OCI-LY1 (cell line): ENCODE measurements around the gene ADGRV1.

ENCODE experiments used
- H2AFZ ChIP-seq: fragments of 200-600 bp; sonication (generic), shearing (Covaris generic); 2 replicates; pipeline ENCODE4 v1.6.0; 2014; ENCODE audit warnings: antibody characterized with exemption, mild to moderate bottlenecking, low read length
- H3F3A ChIP-seq: fragments of 200-600 bp; sonication (generic), shearing (Covaris generic); 2 replicates; pipeline ENCODE4 v1.6.0; 2014; ENCODE audit warnings: mild to moderate bottlenecking, antibody characterized with exemption, low read length, moderate library complexity; ENCODE audit not compliant: insufficient read depth
- H3K27ac ChIP-seq: fragments of 200-600 bp; sonication (generic); 2 replicates; pipeline ENCODE4 v1.5.1; 2014; ENCODE audit warnings: low read length, mixed run types, mild to moderate bottlenecking, low read depth; ENCODE audit not compliant: poor library complexity, severe bottlenecking
- H3K27me3 ChIP-seq: fragments of 200-600 bp; sonication (generic); 2 replicates; pipeline ENCODE4 v1.6.0; 2014; ENCODE audit warnings: antibody characterized with exemption, mild to moderate bottlenecking, low read length, moderate library complexity; ENCODE audit not compliant: insufficient read depth
- H3K36me3 ChIP-seq: fragments of 200-600 bp; sonication (generic); 2 replicates; pipeline ENCODE4 v1.6.1; 2014; ENCODE audit warnings: mild to moderate bottlenecking, antibody characterized with exemption, low read length, moderate library complexity, mixed read lengths; ENCODE audit not compliant: insufficient read depth
- H3K4me1 ChIP-seq: fragments of 200-600 bp; sonication (generic); 2 replicates; pipeline ENCODE4 v1.5.1; 2014; ENCODE audit warnings: mild to moderate bottlenecking, low read length, moderate library complexity; ENCODE audit not compliant: insufficient read depth, severe bottlenecking
- H3K4me2 ChIP-seq: fragments of 200-600 bp; sonication (generic), shearing (Covaris generic); 2 replicates; pipeline ENCODE4 v1.6.1; 2014; ENCODE audit warnings: low read length
- H3K4me3 ChIP-seq: fragments of 200-600 bp; sonication (generic); 2 replicates; pipeline ENCODE4 v1.5.1; 2014; ENCODE audit warnings: low read length, low read depth, mild to moderate bottlenecking, mixed read lengths; ENCODE audit not compliant: poor library complexity, severe bottlenecking
- H3K79me2 ChIP-seq: fragments of 200-600 bp; shearing (Covaris generic); 2 replicates; pipeline ENCODE4 v1.6.1; 2016; ENCODE audit warnings: mixed run types, low read length, mixed read lengths; ENCODE audit not compliant: insufficient read depth
- H3K9ac ChIP-seq: fragments of 200-600 bp; sonication (generic), shearing (Covaris generic); 2 replicates; pipeline ENCODE4 v1.6.1; 2014; ENCODE audit warnings: mild to moderate bottlenecking, low read length, mixed read lengths
- H3K9me2 ChIP-seq: fragments of 200-600 bp; sonication (generic), shearing (Covaris generic); 2 replicates; pipeline ENCODE4 v1.6.1; 2014; ENCODE audit warnings: low read depth, mild to moderate bottlenecking, low read length, mixed read lengths
- H3K9me3 ChIP-seq: fragments of 200-600 bp; shearing (Covaris generic); 2 replicates; pipeline ENCODE4 v1.6.1; 2014; ENCODE audit warnings: low read length, mixed read lengths
- H4K20me1 ChIP-seq: fragments of 200-600 bp; sonication (generic), shearing (Covaris generic); 2 replicates; pipeline ENCODE4 v1.6.0; 2016; ENCODE audit warnings: mild to moderate bottlenecking, low read length; ENCODE audit not compliant: insufficient read depth
- EZH2 ChIP-seq: fragments of 200-600 bp; sonication (generic), shearing (Covaris generic); IDR thresholded peaks from 2 replicates; pipeline ENCODE4 v1.8.0; 2017; ENCODE audit warnings: borderline replicate concordance, mixed run types, mild to moderate bottlenecking, antibody characterized with exemption, low read length, moderate library complexity, mixed read lengths
- TF ChIP-seq, protein P1 (sequence below): fragments of 200-600 bp; sonication (generic), shearing (Covaris generic); IDR thresholded peaks from 2 replicates; pipeline ENCODE4 v1.5.1; 2017; ENCODE audit warnings: mild to moderate bottlenecking, antibody characterized with exemption, low read length, moderate library complexity, mixed read lengths

Gene ADGRV1

DNA sequence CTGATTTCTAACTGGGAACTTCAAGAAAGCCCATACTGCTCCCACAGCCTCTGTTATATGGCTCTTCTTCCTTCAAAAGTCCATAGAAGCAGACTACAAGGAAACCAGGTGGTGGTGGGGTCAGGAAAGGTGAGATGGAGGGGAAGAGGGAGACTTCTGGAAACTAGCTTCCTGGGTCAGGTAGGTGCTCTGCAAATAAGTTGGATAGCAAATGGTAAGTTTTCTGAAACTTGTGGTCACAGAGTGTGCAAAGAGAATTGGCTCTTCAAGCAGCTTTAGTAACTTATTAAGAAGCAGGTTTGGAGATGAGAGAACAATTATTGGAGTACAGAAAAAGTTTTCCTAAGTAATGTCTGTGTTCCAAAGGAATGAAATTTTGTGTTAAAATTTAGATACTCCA, 316.9 kb downstream of the ADGRV1 start:
- no peaks in the 10 kb centered on the region for H3K36me3 ChIP-seq
- no peaks in the 10 kb centered on the region for H4K20me1 ChIP-seq
- H2AFZ ChIP-seq: no peak overlapping the region
- no peaks in the 10 kb centered on the region for H3F3A ChIP-seq
- no peaks in the 10 kb centered on the region for H3K9me3 ChIP-seq
- no peaks in the 10 kb centered on the region for H3K27me3 ChIP-seq
- H3K4me3 ChIP-seq: no peak overlapping the region
- H3K27ac ChIP-seq: no peak overlapping the region
- no peaks in the 10 kb centered on the region for H3K9me2 ChIP-seq
- H3K4me1 ChIP-seq: no peaks in the 10 kb centered on the region
- H3K4me2 ChIP-seq: no peak overlapping the region
- H3K9ac ChIP-seq: no peak overlapping the region
- H3K79me2 ChIP-seq: no peaks in the 10 kb centered on the region
- TF ChIP-seq EZH2: no peak
- TF ChIP-seq, protein P1, sequence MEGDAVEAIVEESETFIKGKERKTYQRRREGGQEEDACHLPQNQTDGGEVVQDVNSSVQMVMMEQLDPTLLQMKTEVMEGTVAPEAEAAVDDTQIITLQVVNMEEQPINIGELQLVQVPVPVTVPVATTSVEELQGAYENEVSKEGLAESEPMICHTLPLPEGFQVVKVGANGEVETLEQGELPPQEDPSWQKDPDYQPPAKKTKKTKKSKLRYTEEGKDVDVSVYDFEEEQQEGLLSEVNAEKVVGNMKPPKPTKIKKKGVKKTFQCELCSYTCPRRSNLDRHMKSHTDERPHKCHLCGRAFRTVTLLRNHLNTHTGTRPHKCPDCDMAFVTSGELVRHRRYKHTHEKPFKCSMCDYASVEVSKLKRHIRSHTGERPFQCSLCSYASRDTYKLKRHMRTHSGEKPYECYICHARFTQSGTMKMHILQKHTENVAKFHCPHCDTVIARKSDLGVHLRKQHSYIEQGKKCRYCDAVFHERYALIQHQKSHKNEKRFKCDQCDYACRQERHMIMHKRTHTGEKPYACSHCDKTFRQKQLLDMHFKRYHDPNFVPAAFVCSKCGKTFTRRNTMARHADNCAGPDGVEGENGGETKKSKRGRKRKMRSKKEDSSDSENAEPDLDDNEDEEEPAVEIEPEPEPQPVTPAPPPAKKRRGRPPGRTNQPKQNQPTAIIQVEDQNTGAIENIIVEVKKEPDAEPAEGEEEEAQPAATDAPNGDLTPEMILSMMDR: no peak

DNA sequence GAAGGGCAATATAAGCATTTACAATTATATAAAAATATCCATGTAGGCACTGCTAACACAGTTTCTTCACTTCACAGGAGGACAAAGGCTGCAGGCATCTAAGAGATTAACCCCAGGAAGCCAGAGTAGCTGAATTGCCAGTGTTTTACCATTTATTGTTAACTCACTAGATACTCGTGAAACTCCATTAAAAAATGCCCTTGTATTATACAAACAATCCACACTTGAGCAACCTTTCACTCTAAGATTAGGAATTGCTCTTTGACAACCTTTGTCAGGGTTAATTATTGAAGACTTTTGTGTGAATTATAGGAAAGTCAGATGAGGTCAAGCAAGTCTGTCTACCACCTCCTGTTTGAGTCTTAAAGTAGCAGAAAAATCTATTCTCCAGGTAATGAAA, 317.8 kb downstream of the ADGRV1 start:
- H3K79me2 ChIP-seq: no peaks in the 10 kb centered on the region
- H2AFZ ChIP-seq: no peak overlapping the region
- no peaks in the 10 kb centered on the region for H4K20me1 ChIP-seq
- H3K4me1 ChIP-seq: no peaks in the 10 kb centered on the region
- H3K9ac ChIP-seq: no peak overlapping the region
- H3K27me3 ChIP-seq: no peaks in the 10 kb centered on the region
- no peaks in the 10 kb centered on the region for H3K9me2 ChIP-seq
- no peak overlapping the region for H3K4me3 ChIP-seq
- H3F3A ChIP-seq: no peaks in the 10 kb centered on the region
- no peak overlapping the region for H3K4me2 ChIP-seq
- no peak for TF ChIP-seq EZH2
- TF ChIP-seq, protein P1: no peak
- H3K9me3 ChIP-seq: no peaks in the 10 kb centered on the region
- H3K27ac ChIP-seq: no peak overlapping the region
- no peaks in the 10 kb centered on the region for H3K36me3 ChIP-seq

DNA sequence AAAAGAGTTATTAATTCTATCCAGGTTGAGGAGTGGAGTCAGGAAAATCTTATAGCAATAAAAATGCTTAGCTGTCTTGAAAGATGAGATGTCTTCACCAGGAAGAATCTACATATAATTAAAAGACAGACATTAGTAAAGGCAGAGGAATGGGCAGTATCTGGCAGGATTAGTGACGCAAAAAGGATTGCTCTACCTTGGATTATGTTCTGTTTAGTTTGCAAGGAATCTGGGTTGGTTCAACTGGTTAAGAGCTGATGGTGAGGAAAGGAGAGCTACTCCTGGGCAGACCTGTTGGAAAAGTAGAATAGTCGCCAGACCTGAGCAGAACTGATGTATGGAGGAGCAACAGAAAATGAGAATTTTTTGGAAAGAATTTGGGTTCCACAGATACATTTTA, 318.5 kb downstream of the ADGRV1 start:
- no peaks in the 10 kb centered on the region for H3K9me3 ChIP-seq
- H3K27me3 ChIP-seq: no peaks in the 10 kb centered on the region
- no peak overlapping the region for H3K4me3 ChIP-seq
- H3K36me3 ChIP-seq: no peaks in the 10 kb centered on the region
- H2AFZ ChIP-seq: no peak overlapping the region
- no peaks in the 10 kb centered on the region for H4K20me1 ChIP-seq
- no peak overlapping the region for H3K9ac ChIP-seq
- no peaks in the 10 kb centered on the region for H3F3A ChIP-seq
- H3K4me2 ChIP-seq: no peak overlapping the region
- H3K9me2 ChIP-seq: no peaks in the 10 kb centered on the region
- H3K79me2 ChIP-seq: no peaks in the 10 kb centered on the region
- no peak for TF ChIP-seq EZH2
- TF ChIP-seq, protein P1: no peak
- no peaks in the 10 kb centered on the region for H3K4me1 ChIP-seq
- no peak overlapping the region for H3K27ac ChIP-seq
